ENCODE measurements around the gene MAGEA9. TPM values are rescaled to one million over a fixed set of nuclear protein-coding genes. Genes with fewer than 3 reads are reported as not detected.
"Not testable (repeated sequence)": the region's sequence is repeated elsewhere in the genome, so short reads cannot be mapped to it uniquely, and the experiment has no call there.

The MAGEA9 gene
- total RNA-seq, 1 experiment from 2014 or later: not detected

DNA sequence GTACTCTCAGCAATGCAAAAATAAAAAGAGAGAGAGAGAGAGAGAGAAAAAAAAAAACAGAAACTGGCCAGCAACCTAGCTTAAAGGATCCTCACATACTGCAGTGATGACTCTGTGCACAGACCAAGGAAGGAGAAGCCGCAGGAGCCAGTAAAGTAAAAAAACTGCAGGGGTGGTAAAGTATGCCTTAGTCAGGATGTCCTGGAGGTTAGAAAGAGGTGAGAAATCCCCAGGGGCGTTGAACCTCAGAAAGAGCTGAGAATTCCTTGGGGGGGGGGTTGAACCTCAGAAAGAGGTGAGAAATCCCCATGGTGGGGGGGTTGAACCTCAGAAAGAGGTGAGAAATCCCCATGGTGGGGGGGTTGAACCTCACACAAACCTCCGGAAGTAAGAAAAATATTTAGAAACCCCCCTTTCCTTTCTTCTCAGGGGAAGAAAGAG is 48.0 kb downstream of the MAGEA9 start:
- no peak for DNase-seq
- Histone ChIP-seq H3K9me3 (no peaks in the 10 kb centered on the region), H3K4me1 (no peaks in the 10 kb centered on the region), H3K27me3 (replicated peaks; ENCODE audit: control insufficient read depth, insufficient read depth, low read length) (no peaks in the 10 kb centered on the region), H3K4me3 (ENCODE audit: low read depth, low read length) (no peak overlapping the region), H3K36me3 (ENCODE audit: control insufficient read depth, insufficient read depth, low read length) (no peaks in the 10 kb centered on the region)
- TF ChIP-seq CTCF (IDR thresholded peaks at IDR 0.05; ENCODE audit: insufficient read depth in 1 of 2, low read depth in 1 of 2, low read length in 1 of 2, severe bottlenecking in 1 of 2, unreplicated experiment in 1 of 2): no peak
- ChIA-PET POLR2A (no interaction called here), CTCF (interaction anchor here (0.6 to 0.8 kb wide), 3 partner anchors 80 to 1530 kb away, joined by 3 to 24 read pairs (median 6); no protein-coding TSS in a partner anchor)
- intact Hi-C loops (cut with micrococcal nuclease; ENCODE audit: unreplicated experiment): loop anchor here (2.0 kb wide), 1 partner anchor 17 kb away; no protein-coding TSS in a partner anchor
- Mint-ChIP-seq H3K36me3 (ENCODE audit: insufficient read depth, unreplicated experiment) (no peaks in the 10 kb centered on the region), H3K27me3 (ENCODE audit: insufficient read depth, unreplicated experiment) (peaks cover 26% of the 10 kb centered on the region), H3K4me3 (ENCODE audit: unreplicated experiment) (peak overlapping the region; percentile 28), H3K9me3 (ENCODE audit: unreplicated experiment) (no peaks in the 10 kb centered on the region), H3K27ac (ENCODE audit: unreplicated experiment) (no peak overlapping the region), H3K4me1 (ENCODE audit: low read depth, unreplicated experiment) (peaks cover 12% of the 10 kb centered on the region)
- no TSS peak for BruUV-seq (replicated peaks)

DNA sequence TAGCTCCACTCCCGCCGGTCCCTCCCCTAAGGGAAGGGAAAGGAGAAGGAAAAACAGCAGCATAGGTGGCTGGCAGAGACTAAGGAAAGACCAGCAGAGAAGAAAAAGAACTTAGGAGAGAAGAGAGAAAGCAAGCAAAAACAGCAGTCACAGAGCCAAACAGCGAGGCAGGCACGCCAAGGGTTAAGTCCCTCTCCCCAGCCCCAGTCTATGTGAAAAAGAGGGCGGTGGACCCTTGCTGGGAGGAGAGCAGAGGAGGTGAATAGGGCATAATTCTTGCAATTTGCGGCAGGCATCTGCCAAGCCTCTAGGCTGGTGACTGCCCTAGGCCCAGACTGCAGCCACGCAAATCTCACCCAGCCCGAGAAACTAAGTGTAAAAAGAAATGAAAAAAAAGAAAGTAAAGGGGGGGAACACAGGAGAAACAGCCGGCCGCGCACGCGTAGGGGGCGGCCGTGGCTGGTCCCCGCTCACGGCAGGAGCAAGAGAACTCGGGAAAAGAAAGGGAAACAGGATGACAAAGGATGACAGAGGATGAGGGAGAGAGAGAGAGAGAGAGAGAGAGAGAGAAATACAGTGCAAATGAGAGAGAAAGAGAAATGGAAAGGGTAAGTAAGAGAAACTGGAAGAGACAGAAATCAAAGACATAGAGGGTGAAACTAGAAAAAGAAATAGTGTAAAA is 48.6 kb downstream of the MAGEA9 start:
- Mint-ChIP-seq H3K9me3 (ENCODE audit: unreplicated experiment) (no peaks in the 10 kb centered on the region), H3K4me1 (ENCODE audit: low read depth, unreplicated experiment) (peaks cover 12% of the 10 kb centered on the region), H3K4me3 (ENCODE audit: unreplicated experiment) (peak overlapping the region; percentile 28), H3K36me3 (ENCODE audit: insufficient read depth, unreplicated experiment) (no peaks in the 10 kb centered on the region), H3K27me3 (ENCODE audit: insufficient read depth, unreplicated experiment) (peaks cover 28% of the 10 kb centered on the region), H3K27ac (ENCODE audit: unreplicated experiment) (no peak overlapping the region)
- H3K4me1 ChIP-seq: no peaks in the 10 kb centered on the region
- H3K36me3 ChIP-seq (ENCODE audit: control insufficient read depth, insufficient read depth, low read length): no peaks in the 10 kb centered on the region
- intact Hi-C loops (cut with micrococcal nuclease; ENCODE audit: unreplicated experiment): loop anchor here (2.0 kb wide), 1 partner anchor 18 kb away; no protein-coding TSS in a partner anchor
- DNase-seq: no peak
- H3K9me3 ChIP-seq: no peaks in the 10 kb centered on the region
- POLR2A ChIA-PET: no interaction called here
- peak overlapping the region; percentile 8; the same call in 1 of the 2 replicates for H3K4me3 ChIP-seq (ENCODE audit: low read depth, low read length)
- BruUV-seq (replicated peaks): no TSS peak
- CTCF ChIA-PET: interaction anchor here (0.8 kb wide), 1 partner anchor 1529 kb away, joined by 6 read pairs; no protein-coding TSS in a partner anchor
- TF ChIP-seq CTCF (IDR thresholded peaks at IDR 0.05; ENCODE audit: insufficient read depth in 1 of 2, low read depth in 1 of 2, low read length in 1 of 2, severe bottlenecking in 1 of 2, unreplicated experiment in 1 of 2): no peak
- H3K27me3 ChIP-seq (replicated peaks; ENCODE audit: control insufficient read depth, insufficient read depth, low read length): no peaks in the 10 kb centered on the region

DNA sequence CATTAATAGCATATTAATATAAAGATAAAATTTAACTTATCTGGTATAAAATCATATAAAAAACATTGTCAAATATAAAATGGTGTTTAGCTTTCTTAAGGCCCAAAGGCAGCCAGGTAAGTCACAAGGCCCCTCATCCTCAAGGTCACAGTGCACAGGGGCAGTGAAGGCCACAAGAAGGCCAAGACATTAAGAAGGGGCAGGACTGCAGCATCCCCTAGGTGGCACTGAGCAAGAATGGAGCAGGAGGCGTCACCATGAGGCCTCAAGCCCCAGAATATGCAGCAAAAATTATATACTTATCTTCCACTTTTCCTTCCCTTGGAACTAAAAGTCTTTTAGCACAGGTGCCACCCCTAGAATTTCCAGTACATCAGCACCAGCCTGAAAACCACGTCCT is 49.7 kb downstream of the MAGEA9 start:
- H3K27ac Mint-ChIP-seq (ENCODE audit: unreplicated experiment): no peak overlapping the region
- no TSS peak for BruUV-seq (replicated peaks)
- ChIA-PET POLR2A (no interaction called here), CTCF (no interaction called here)
- Histone ChIP-seq H3K4me1 (no peaks in the 10 kb centered on the region), H3K4me3 (ENCODE audit: low read depth, low read length) (no peak overlapping the region), H3K9me3 (no peaks in the 10 kb centered on the region), H3K27me3 (replicated peaks; ENCODE audit: control insufficient read depth, insufficient read depth, low read length) (no peaks in the 10 kb centered on the region), H3K36me3 (ENCODE audit: control insufficient read depth, insufficient read depth, low read length) (no peaks in the 10 kb centered on the region)
- peaks cover 12% of the 10 kb centered on the region for H3K4me1 Mint-ChIP-seq (ENCODE audit: low read depth, unreplicated experiment)
- DNase-seq: no peak
- H3K36me3 Mint-ChIP-seq (ENCODE audit: insufficient read depth, unreplicated experiment): no peaks in the 10 kb centered on the region
- no peak overlapping the region for H3K4me3 Mint-ChIP-seq (ENCODE audit: unreplicated experiment)
- H3K27me3 Mint-ChIP-seq (ENCODE audit: insufficient read depth, unreplicated experiment): peaks cover 26% of the 10 kb centered on the region
- H3K9me3 Mint-ChIP-seq (ENCODE audit: unreplicated experiment): no peaks in the 10 kb centered on the region
- no peak for TF ChIP-seq CTCF (IDR thresholded peaks at IDR 0.05; ENCODE audit: insufficient read depth in 1 of 2, low read depth in 1 of 2, low read length in 1 of 2, severe bottlenecking in 1 of 2, unreplicated experiment in 1 of 2)
- intact Hi-C loops (cut with micrococcal nuclease; ENCODE audit: unreplicated experiment): loop anchor here (2.0 kb wide), 1 partner anchor 19 kb away; no protein-coding TSS in a partner anchor

DNA sequence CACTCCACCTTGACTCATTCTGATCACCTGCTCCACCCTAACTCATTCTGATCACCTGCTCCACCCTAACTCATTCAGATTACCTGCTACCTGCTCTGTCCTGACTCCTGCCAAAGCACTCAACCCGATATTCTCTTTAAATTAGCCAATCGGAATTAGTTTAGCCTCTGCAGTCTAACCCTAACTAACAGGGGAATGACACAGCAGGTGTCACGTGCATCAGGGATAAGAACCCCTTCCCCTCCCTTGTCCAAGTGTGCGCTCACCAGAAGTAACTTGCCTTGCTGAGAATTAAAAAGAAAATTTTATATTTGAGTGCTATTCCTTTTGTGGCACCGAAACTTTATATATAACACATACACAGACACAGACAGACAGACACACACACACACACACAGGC is 55.0 kb downstream of the MAGEA9 start:
- H3K9me3 ChIP-seq; H3K4me1 Mint-ChIP-seq (ENCODE audit: low read depth, unreplicated experiment); H3K4me1 ChIP-seq; H3K36me3 Mint-ChIP-seq (ENCODE audit: insufficient read depth, unreplicated experiment); H3K27ac Mint-ChIP-seq (ENCODE audit: unreplicated experiment); intact Hi-C loops (cut with micrococcal nuclease; ENCODE audit: unreplicated experiment); H3K4me3 Mint-ChIP-seq (ENCODE audit: unreplicated experiment); H3K27me3 Mint-ChIP-seq (ENCODE audit: insufficient read depth, unreplicated experiment); H3K4me3 ChIP-seq (ENCODE audit: low read depth, low read length); CTCF ChIA-PET; DNase-seq; BruUV-seq (replicated peaks); POLR2A ChIA-PET; H3K27me3 ChIP-seq (replicated peaks; ENCODE audit: control insufficient read depth, insufficient read depth, low read length); H3K36me3 ChIP-seq (ENCODE audit: control insufficient read depth, insufficient read depth, low read length); H3K9me3 Mint-ChIP-seq (ENCODE audit: unreplicated experiment): not testable (repeated sequence)

Data from Caco-2 (cell line).